Activated CD4-positive, alpha-beta T cell treated with anti-CD3 and anti-CD28 coated beads for 4 hours (primary cell): ENCODE results near the gene CTSW.
"Not testable (repeated sequence)": the region's sequence is repeated elsewhere in the genome, so short reads cannot be mapped to it uniquely, and the experiment has no call there.

Experiments
- DNase-seq, 2 donors: peaks; one replicate each; pipeline ENCODE4 v3.0.0-alpha.2; 2020

The CTSW gene

DNA sequence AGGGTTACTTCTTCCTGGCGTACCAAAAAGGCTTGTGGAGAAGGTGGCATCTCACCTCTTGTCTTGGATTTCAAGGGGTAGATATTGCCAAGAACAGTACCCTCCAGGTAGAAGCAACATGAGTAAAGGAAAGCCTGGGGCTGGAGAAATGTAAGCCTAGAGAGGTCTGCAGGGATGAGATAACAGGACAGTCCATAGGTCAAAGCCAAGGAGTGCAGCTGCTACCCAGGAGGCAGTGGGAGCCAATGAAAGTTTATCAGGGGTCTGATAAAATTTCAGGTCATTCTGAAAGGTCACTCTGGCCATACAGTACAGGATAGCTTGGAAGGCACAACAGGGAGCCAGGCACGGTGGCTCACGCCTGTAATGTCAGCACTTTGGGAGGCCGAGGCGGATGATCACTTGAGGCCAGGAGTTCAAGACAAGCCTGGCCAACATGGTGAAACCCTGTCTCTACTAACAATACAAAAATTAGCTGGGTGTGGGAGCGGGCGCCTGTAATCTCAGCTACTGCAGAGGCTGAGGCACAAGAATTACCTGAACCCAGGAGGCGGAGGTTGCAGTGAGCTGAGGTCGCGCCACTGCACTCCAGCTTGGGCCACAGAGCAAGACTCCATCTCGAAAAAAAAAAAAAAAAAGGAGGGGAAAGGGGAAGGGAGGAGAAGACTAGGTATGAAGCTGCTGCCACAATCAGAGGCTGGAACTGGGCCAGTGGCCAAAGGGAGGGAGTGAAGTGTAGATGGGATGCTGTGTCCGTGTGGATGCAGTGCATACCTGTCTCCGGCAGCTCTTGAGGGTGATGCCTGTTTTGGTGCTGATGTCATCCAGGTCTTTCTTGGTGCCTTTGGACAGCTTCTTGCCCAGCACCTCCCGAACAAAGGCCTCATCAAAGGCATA is 7.4 kb downstream of the CTSW start:
- DNase-seq = no peak

- DNase-seq = peak in 1 of 2 donors; percentile 33
Measured at GRCh38 chr11:65887723-65888162, 8.1 kb downstream of the CTSW start.

GRCh38 chr11:65888163-65888814 is 8.7 kb downstream of the CTSW start, which contains the start of gene FIBP:
Gene FIBP (minus strand): TSS chr11:65888471. CDS start chr11:65888418, 53 bp downstream.
- peak; percentile 93 to 95 for DNase-seq

DNA sequence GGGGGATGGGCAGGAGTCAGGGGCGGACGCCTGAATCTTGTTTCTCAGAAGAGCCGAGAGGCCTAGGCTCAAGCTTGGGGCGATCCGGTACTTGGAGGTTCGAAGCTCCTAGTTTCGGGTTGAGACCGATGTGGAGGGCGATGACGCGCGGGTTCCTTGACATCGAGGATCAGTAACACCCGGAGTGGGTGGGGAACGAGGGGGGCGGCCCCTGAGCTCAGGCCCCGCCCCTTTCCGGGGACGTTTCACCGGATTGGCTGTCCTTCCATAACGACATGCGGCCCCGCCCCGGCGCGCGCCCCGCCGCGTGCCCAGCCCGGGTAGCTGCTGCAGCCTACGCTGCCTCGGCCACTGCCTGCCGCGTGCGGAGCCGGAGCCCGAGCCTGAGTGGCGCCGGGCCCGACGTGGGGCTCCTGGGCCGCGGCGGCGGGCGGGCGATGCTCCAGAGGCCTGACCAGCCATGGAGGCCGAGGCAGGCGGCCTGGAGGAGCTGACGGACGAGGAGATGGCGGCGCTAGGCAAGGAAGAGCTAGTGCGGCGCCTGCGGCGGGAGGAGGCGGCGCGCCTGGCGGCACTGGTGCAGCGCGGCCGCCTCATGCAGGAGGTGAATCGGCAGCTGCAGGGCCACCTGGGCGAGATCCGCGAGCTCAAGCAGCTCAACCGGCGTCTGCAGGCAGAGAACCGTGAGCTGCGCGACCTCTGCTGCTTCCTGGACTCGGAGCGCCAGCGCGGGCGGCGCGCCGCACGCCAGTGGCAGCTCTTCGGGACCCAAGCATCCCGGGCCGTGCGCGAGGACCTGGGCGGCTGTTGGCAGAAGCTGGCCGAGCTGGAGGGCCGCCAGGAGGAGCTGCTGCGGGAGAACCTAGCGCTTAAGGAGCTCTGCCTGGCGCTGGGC is 10.9 kb downstream of the CTSW start, which contains the start of gene CCDC85B:
Gene CCDC85B (plus strand): TSS at position 350 of the 895 bp plus-strand sequence. CDS start 111 bp downstream, at position 461.
- peak; percentile 98 to 99 for DNase-seq

- peak in 1 of 2 donors; percentile 71 for DNase-seq
Measured at GRCh38 chr11:65891219-65892136, 11.8 kb downstream of the CTSW start.

DNA sequence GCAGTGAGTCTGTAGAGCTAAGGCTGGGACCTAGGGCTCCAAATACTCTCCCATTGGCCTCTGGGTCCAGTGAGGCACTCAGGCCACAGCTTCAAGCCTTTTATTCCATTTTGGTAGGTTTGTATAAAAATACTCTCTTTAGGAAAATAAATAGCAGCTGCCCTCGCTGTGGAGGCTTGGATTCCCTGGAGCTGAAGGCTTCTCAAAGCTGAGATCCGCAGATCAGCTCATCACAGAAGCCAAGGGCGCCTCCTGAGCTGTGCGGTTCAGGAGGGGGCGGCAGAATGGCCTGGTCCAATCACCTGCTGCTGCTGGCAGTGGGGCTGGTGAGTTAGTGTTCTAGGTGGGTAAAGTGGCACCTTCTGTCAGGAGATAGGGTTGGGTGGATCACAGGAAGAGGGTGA is 12.5 kb downstream of the CTSW start:
- not testable (repeated sequence) for DNase-seq

GRCh38 chr11:65892661-65893317 is 13.2 kb downstream of the CTSW start:
- no peak for DNase-seq

- DNase-seq = no peak
Measured at GRCh38 chr11:65894034-65894591, 14.5 kb downstream of the CTSW start.

GRCh38 chr11:65895482-65895981 is 15.9 kb downstream of the CTSW start:
- no peak for DNase-seq

- DNase-seq = no peak
Measured at GRCh38 chr11:65896034-65896999, 16.7 kb downstream of the CTSW start.

GRCh38 chr11:65897020-65897471 is 17.4 kb downstream of the CTSW start:
- no peak for DNase-seq

DNA sequence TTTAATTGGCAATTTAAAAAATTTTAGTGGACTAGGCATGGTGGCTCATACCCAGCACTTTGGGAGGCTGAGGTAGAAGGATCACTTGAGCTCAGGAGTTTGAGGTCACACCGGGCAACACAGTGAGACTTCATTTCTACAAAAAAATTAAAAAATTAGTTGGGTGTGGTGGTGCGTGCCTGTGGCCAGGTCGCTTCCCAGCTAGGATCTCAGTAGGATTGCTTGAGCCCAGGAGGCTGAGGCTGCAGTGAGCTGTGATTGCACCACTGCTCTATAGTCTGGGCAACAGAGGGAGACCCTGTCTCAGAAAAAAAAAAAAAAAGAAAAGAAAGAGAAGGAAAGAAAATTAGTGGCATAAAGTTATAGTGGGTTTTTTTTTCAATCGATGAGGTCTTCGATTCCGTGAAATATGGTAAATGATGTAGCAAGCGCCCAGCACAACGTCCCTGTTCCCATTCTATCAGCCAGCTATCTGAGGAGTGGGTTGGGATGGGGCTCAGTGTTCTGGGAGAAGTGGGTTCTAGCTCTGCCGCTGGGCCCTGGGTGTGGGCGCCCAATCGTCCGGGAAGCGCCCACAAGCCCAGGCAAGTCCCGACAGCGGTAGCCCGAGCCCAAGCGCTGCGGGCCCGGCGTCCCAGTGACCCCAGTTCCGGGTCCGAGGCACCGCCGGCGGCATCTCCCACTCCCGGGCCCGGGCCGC is 19.2 kb downstream of the CTSW start:
- DNase-seq = no peak

GRCh38 chr11:65899356-65900124 is 19.9 kb downstream of the CTSW start:
- DNase-seq = peak; percentile 72 to 79

DNA sequence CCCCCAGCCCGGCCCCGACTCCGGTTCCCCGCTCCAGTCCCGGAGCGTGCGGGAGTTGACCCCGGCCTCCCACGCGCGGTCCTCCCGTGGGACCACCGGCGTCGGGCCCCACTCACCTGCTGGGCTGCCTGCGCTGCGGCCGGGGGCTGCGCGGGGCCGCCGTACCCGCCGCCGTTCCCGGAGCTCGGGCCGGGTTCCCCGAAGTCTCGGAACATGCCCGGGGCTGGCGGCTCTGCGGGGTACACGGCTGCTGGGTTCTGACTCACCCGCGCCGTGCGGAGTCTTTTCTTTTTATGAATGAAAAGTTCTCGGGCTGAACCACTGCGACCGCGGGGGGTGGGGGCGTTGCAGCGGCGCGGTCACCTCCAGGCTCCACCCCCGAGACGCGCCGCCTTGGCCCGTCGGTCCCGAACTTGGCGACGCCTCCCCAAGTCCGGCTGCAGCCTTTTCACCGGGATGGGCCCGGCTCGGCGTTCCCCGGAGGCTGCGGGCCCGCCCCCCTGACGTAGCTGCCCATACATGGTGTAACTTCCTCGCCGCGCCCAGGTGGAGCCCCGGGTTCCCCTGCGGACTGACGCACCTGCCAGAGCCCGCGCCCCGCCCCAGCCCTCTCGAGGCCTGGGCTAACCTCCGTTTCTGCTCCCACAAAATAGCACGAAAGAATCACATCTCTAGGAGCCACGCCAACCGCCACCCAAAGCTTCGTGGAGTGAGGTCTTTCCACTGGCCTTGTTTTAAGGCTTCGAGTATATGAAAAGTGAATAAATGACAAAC is 20.7 kb downstream of the CTSW start, which contains the start of gene FOSL1:
Gene FOSL1 (minus strand): TSS at position 264 of the 774 bp plus-strand sequence. CDS start 49 bp downstream, at position 215.
- DNase-seq = peak; percentile 96

DNA sequence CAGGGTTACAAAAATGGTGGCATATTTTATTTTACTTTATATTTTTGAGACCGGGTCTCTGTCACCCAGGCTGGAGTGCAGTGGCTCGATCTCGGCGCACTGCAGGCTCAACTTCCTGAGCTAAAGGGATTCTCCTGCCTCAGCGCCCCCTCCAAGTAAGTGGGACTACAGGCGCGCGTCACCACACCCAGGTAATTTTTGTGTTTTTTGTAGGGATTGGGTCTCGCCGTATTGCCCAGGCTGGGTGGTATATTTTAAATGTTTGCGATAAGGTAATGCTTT is 21.2 kb downstream of the CTSW start:
- no peak for DNase-seq

- DNase-seq = no peak
Measured at GRCh38 chr11:65903068-65903481, 23.4 kb downstream of the CTSW start.

GRCh38 chr11:65903715-65904114 is 24.1 kb downstream of the CTSW start:
- DNase-seq = no peak
